ENCODE data around the gene SALL3.
"Not testable (repeated sequence)": the region's sequence is repeated elsewhere in the genome, so short reads cannot be mapped to it uniquely, and the experiment has no call there.

The SALL3 gene

DNA sequence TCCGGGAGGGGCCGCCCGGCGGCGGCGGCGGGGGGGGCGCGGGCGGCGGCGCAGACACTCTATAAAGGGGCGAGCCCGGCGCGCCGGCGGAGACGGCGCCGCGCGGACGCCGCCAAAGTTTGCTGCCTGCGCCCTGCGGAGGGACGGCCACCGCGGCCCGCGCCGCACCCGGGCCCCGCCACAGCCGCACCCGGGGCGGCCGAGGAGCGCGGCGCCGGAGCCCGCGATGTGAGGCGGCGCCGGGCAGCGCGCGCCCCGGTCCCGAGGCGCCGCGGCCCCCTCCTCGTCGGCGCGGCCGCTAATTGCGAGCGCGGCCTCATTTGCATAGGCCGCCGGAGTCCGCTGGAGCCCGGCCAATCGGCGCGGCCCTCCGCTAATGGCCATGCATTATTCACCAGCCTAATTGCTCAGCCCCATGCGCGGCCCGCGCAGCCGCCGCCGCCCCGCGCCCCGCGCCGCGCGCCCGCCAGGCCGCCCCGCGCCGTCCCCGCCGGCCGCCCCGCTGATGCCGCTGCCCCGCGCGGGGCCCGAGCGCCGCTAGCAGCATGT lies at the start of gene SALL3:
Gene SALL3 (plus strand): TSS at position 89 of the 549 bp plus-strand sequence. CDS start 457 bp downstream, at position 546.
- no peak for DNase-seq

- no peak for DNase-seq
These were observed 47.3 kb upstream of the SALL3 start for GRCh38 chr18:78932281-78932680.

DNA sequence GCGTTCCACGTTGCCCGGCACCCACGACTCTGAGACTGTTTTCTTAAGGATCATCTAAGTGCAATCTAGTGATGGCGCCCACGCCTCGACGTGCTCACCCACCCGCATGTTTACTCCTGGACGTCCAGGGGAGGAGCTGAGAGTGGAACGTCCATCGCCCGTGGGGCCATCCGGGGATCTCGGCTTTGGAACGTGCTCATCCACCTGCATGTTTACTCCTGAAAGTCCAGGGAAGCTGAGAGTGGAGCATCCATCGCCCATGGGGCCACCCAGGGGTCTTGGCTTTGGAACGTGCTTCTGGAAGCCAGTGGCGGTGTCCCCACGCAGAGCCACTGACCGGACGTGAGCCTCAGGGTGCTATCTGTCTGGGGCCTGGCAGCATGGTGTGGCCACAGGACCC lies 45.6 kb upstream of the SALL3 start:
- DNase-seq, result no peak

GRCh38 chr18:78934551-78935225 lies 44.9 kb upstream of the SALL3 start:
- no peak for DNase-seq

DNA sequence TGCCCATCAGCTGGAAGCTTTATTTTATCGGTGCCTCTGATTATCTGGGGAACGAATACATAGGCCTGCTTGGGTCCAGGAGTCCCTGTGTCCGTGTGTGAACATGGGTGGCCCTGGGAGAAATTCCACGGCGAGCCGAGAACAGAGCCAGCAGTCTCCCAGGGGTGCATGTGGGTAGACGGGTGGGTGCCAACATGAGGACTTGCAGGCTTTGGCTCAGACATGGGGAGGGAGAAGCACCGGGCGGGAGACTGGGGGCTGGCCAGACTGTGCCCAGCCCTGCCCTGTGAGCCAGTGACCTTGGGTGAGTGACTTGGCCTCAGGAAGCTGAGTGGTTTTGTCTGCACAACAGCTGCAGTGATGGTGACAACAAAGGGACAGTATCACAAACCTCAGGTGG lies 44.2 kb upstream of the SALL3 start:
- no peak for DNase-seq

- DNase-seq, result no peak
These were observed 43.2 kb upstream of the SALL3 start for GRCh38 chr18:78936251-78937005.

GRCh38 chr18:78937166-78937565 lies 42.5 kb upstream of the SALL3 start:
- DNase-seq, result no peak

DNA sequence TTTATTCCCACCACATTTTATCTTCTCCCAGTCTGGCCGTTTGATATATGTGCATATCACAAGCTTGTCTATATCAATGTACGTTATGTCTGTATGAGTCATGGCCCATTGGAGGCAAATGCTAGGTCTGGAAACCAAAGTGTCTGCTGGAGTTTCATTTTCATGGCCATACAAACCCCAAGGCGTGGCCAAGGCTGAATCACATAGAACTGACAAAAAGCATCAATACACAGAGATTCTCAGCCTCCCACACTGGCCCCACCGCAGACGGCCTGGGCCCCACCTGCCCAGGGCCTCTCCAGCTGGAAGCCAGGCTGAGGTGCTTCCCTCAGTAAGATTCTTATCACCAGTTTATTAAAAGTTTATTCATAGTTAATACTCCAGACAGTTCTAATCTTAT lies 40.5 kb upstream of the SALL3 start:
- DNase-seq, result no peak

DNA sequence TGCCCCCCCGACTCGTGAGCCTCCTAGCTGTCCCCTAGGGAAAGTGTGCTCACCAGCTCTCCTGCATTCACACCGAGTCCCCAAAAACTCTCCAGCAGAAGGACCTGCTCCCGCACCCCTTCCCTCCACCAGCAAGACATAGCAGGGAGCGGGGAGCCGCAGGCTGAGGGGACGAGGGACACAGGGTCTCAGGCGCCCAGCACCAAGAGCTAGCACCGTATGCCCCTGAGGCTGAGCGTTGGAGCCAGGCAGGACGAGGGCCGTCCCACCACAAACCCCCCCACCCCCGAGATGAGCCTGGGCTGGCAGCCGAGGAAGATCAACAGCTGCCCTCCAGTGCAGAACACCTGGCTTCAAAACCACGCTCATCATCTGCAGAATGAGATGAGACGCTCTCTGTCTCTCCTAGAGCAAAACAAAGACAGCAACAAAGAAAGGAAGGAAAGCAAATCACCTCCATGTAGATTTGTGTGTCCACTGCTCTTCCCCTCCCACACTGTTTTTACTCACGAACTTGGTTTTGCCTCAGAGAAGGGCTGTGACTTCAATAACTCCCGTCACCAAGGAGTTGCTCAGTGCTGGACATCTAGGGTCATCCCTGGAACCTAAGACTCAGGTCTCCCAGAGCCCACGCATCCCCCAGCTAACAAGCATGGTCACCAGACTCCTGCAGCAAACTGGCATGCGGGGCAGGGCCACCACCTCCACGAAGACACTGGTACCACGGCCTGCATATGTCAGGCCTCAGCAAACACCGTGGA lies 39.7 kb upstream of the SALL3 start:
- no peak for DNase-seq

GRCh38 chr18:78942236-78942635 lies 37.4 kb upstream of the SALL3 start:
- DNase-seq, result not testable (repeated sequence)

DNA sequence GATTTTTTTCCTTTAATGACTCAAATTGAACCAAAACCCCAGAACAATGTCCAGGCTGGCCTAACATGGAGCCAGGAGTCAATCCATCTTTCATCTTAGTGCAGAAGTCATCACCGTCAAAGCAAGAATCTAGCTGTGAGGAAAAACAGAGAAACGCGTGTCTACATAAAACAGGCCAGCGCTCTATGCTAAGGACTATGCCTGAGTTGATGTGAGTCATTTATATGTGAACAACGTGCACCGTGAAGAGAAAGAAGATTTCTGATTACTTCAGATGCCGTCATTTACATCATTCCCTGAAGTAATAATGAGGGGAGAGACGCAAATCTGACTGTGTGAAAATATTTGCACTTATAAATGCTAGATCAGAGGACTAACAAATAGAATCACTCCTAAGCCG lies 34.0 kb upstream of the SALL3 start:
- DNase-seq, result no peak

DNA sequence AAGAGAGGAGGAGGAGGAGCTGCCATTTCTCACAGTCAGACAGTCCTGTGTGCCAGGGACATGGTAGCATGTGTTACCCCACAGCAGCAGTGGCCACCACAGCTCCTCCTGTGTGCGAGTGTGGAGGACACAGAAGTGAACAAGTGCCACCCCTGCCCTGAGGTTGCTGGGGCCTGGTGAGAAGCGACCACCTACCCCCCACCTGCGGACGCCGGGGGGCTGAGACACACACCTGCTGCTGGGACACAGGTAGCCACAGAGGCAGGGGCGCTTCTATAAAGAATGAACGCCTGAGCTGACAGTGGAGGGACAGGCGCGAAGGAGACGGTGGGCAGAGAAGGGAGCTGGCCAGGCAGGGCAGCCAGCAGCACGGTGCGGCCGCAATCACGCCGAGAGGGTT lies 32.3 kb upstream of the SALL3 start:
- DNase-seq, result no peak

- DNase-seq, result no peak
These were observed 31.4 kb upstream of the SALL3 start for GRCh38 chr18:78948221-78948620.

DNA sequence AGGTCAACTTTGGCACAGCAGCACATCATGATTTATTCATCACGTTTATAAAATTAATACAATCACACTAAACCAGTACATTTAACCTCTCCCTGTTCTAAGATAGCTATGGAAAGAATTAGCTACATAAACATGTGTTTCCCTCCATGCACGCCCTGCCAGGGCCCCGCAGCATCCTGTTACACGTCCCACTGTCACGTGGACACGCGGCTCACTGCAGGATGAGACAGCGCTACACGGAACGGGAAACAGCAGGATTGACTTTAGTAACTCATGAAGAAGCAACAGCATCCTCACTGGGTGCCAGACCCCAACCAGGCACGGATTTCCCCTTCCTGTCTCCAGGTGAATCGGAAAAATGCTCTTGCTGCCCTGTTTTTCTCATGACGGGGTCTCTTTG lies 30.9 kb upstream of the SALL3 start:
- DNase-seq, result no peak

DNA sequence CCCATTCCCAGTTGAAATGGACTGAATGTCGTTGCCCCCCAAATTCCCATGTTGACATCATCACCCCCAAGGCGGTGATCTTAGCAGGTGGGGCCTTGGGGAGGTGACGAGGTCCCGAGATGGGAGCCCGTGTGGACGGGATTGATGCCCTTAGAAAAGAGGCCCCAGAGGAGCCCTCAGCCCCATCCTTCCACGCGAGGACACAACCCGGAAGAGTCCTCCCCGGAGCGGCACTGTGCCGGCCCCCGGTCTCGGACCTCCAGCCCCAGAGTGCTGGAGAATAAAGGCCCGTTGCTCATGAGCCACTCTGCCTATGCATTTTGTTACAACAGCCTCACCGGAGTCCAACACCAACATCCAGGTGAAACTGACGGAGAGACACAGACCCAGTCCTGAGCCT lies 30.4 kb upstream of the SALL3 start:
- DNase-seq, result no peak

GRCh38 chr18:78950386-78950785 lies 29.2 kb upstream of the SALL3 start:
- no peak for DNase-seq

- DNase-seq, result no peak
These were observed 26.1 kb upstream of the SALL3 start for GRCh38 chr18:78953566-78953965.

GRCh38 chr18:78955051-78955450 lies 24.6 kb upstream of the SALL3 start:
- DNase-seq, result no peak

- DNase-seq, result no peak
These were observed 22.5 kb upstream of the SALL3 start for GRCh38 chr18:78957140-78957539.

- DNase-seq, result no peak
These were observed 18.9 kb upstream of the SALL3 start for GRCh38 chr18:78960709-78961108.

- DNase-seq, result no peak
These were observed 17.5 kb upstream of the SALL3 start for GRCh38 chr18:78962098-78962497.

- not testable (repeated sequence) for DNase-seq
These were observed 14.9 kb upstream of the SALL3 start for GRCh38 chr18:78964727-78965126.

- DNase-seq, result no peak
These were observed 14.4 kb upstream of the SALL3 start for GRCh38 chr18:78965260-78965659.
